GOT3 (cell line): ENCODE measurements around the gene RAD9B.
A peak's percentile ranks its signal among the peaks of the same experiment; 100 is the strongest.
"Not testable (repeated sequence)": the region's sequence is repeated elsewhere in the genome, so short reads cannot be mapped to it uniquely, and the experiment has no call there.

Experiments used
- DNase-seq: peaks from one replicate; lab custom pipeline; 2025; ENCODE audit warnings: mixed read lengths; lab: John Stamatoyannopoulos, UW

RAD9B gene

DNA sequence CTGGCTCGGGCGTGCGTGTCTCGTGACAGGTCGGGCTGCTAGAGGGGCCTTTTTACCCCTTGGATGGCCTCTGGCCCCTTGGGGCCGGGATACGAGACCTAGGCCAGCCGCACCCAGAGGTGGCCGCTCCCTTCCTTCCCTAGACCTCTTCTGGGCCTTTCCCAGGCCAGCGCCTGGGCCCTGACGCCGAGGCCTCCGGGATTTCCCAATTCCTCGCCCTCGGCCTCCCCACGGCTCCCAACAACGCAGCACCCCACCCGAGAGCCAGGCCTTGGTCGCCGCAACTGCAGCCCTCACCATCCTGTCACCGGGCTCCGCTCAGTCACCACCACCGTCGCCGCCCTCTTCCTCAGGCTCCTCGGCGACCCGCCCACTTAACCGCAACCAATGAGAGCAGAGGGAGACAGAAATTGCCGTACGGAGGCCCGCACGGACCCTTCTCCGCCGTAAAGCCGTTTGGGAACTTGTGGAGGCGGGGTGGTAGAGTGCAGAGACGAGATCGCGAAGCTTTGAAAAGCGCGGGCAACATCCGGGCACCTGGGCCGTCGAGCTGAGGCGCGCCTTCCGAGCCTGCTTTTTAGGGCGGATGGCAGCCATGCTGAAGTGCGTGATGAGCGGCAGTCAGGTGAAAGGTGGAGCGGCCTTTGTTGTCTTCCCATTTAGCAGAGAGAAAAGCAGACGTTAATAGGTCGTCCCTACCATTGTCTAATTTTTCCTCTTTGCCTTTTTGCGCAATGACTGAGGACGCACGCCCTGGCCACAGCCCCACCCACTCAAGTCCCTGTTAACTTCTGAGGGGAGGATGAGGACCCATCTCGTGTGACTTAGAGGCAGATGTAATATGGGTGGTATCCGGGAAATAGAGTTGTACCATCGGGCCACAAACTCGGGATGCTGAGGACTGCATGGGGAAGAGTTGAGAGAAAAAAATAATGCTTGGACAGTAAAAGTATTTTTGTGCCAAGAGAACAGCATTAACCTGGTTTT lies at the start of gene RAD9B, which contains the start of gene VPS29:
Gene RAD9B (plus strand): TSS at position 580 of the 987 bp plus-strand sequence. CDS start 7 bp downstream, at position 587.
Gene VPS29 (minus strand): TSS at position 360 of the 987 bp plus-strand sequence. CDS start 60 bp downstream, at position 300.
- peak; percentile 80 for DNase-seq

DNA sequence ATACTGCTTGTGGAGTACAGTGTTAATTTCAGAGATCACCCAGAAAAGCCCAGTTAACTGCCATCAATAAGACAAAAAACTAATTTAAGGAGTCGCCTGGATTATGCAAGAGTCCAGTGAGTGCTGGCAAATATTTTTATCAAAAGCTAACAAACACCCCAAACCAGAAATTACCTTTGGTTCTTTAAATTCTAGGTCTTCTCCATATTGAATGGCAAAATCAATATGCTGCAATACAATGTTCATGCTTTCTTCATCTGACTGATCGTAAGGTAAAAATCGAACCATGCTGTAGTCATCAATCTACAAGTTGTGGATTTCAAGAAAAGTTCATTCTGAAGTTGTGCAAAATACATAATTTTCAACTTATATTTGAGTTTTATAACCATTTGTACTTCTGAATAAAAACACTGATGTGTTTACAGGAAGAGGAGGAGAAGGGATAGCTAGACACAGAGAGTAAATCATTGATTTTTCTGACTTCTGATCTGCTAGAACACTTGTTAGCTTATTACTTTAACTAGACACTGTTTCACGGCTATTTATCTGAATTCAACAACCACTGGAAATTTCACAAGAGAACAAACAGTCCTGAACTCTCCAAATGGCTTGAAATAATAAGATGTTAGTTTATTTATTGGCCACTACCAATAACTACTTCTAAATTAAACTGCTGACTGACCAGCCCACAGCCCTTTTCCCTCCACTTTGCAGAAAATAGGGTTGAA lies 48.4 kb upstream of the RAD9B start:
- no peak for DNase-seq

DNA sequence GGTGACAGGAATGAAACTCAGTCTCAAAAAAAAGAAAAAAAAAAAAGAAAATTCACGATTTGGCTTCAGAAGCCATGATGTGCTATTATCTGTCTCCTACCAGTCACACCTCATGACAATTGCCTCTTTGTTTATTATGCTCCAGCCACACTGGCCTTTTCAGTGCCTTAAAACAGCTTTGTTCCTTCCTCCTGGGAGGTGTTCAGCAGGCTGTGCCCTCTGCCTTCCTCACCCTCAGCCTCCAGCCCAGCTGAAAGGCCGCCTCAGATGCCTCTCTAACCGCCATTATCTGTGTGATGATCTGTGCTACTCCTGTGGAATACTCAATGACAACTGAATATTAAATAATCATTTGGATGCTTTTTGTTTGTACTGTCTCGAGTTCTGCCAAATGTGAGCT lies 43.4 kb upstream of the RAD9B start:
- no peak for DNase-seq

DNA sequence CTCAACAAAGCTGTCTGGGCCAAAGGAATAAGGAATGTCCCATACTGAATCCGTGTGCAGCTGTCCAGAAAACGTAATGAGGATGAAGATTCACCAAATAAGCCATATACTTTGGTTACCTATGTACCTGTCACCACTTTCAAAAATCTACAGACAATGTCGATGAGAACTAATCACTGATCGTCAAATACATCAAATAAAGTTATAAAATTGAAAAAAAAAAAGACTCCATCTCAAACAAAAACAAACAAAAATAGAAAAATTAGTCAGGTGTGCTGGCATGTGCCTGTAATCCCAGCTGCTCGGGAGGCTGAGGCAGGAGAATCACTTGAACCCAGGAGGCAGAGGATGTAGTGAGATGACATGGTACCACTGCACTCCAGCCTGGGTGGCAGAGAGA lies 40.9 kb upstream of the RAD9B start:
- not testable (repeated sequence) for DNase-seq

DNA sequence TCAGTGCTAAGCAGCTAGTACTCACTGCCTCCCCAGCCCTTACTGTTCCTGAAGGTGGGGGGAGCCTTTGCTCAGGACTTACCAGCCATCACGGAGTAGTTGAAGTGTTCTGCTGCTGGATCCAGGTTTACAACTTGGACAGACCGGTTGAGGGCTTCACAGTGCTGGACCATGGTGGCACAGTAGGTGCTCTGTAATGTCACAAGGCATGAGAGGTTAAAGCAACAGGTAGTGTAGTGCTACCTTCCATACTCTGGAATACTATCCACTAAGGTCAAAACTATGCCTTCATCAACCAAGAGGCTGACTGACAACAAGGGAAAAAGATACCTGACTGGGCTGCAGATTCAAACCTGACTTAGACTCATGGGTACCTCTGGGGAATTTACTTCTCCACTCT lies 37.1 kb upstream of the RAD9B start:
- DNase-seq = no peak

DNA sequence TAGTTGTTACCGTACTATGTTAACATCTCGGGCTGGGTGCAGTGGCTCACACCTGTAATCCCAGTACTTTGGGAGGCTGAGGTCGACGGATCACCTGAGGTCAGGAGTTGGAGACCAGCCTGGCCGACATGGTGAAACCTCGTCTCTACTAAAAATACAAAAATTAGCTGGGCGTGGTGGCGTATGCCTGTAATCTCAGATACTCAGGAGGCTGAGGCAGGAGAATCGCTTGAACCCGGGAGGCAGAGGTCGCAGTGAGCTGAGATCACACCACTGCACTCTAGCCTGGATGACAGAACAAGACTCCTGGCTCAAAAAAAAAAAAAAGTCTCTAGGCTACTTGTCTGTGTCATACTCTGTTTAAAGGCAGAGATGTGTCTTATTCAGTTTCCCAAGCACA lies 36.4 kb upstream of the RAD9B start:
- DNase-seq = not testable (repeated sequence)

DNA sequence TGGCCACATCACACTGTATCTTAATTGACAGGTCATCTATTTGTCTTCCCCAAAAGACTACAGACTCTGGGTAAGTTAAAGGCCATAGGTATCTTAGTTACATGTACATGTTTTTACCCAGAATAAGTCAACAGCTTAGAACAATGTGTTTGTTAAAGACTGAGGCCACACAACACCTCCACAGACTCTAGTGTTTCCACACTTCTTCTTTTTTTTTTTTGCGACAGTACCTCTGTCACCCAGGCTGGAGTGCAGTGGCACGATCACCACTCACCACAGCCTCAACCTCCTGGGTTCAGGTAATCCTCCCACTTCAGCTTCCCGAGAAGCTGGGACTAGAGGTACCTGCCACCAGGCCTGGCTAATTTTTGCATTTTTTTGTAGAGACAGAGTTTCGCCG lies 35.3 kb upstream of the RAD9B start:
- DNase-seq = no peak

DNA sequence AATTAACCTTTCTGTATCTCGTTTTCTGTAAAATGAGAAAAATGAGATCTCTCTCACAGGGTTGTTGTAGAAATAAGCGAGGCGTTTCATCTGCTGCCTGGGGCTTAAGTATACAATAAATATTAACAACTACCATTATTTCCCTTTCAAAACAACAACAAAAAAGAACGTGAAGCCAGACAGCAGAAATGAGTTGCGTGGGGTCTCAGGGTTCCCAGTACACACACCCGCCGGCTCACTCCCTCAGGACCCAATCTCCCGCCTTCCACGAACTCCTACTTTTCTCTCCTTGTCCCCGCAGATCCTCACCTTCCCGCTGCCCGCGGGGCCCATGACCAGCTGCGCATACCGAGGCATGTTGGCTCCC lies 34.3 kb upstream of the RAD9B start:
- no peak for DNase-seq

DNA sequence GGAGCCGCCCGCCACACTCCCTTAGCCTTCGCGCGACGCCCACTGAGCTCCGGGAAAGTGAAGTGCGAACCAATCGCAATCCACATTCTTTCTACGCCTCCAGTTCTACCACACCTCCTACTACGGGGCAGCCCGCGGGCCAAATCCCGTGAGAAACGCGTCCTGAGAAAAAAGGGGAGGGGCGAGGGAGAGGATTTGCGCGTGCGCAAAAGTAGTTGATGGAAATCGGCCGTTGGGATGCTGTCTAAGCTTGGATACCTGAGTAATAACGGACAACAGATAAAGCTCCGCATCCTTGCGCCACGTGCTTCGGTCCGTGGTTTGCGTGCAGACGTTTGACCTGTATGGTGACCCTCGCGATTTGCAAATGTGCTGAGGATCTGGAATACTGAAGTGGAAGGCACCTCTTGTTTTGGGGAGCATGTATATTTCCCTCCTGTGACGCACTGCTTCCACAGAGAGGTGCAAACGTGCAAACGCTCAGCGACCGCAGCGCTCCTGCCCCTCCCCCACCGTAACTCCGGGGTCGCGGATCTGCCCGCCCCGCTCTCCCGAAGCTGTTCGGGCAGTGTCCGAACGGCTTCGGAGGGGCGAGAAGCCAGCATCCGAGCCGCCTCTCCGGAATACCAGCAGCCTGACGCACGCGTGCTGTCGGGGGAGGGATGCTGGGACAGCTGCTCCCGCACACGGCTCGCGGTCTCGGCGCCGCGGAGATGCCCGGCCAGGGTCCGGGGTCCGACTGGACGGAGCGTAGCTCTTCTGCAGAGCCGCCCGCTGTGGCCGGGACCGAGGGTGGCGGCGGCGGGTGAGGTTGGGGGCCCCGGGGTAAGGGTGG lies 33.7 kb upstream of the RAD9B start, which contains the start of the genes FAM216A and GPN3:
Gene FAM216A (plus strand): TSS at position 632 of the 835 bp plus-strand sequence. CDS start 31 bp downstream, at position 663.
Gene GPN3 (minus strand): TSS at position 44 of the 835 bp plus-strand sequence. CDS start 54 bp downstream, outside the sequence.
- DNase-seq = peak; percentile 79

DNA sequence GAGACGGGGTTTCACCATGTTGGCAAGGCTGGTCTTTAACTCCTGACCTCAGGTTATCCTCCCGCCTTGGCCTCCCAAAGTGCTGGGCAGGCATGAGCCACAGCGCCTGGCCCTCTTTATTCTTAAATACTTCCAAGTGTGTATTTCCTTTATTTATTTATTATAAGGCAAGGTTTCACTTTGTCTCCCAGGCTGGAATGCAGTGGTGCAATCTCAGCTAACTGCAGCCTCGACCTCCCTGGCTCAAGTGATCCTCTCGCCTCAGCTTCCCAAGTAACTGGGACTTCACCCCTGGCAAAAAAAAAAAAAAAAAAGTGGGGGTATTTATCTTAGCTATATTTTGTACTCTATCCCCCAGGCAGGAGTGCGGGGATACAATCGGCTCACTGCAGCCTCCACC lies 26.7 kb upstream of the RAD9B start:
- no peak for DNase-seq

DNA sequence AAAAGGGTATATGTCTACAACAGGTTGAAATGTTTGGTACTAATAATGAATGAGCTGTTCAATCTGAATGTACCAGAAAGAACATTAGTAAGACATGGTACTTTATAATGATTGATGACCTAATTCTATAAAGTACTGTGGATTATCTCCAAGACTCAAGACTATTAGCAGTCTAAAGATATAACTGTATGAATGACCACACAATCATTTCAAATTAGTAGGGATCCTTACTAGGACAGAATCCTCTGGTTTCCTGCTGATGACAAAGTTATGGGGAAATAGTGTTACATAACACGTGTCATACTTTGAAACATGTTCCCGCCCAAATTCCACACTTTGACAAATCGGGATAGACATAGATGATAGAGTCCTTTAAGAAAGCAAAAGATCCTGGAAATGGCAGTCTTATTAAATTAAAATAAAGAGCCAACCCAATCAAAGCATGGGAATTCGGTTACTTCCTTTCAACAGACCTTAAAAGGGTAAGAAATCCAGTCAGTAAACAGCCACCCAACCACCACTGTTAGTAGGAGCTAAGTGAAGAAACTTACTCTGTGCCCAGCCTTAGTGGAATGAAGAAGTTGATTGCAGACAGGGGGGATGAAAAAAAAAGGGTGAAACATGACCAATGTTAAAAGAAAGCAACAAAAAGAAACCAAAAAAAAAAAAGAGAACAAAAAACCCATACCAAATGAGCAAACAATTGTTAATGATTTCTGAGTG lies 3.0 kb upstream of the RAD9B start:
- no peak for DNase-seq

DNA sequence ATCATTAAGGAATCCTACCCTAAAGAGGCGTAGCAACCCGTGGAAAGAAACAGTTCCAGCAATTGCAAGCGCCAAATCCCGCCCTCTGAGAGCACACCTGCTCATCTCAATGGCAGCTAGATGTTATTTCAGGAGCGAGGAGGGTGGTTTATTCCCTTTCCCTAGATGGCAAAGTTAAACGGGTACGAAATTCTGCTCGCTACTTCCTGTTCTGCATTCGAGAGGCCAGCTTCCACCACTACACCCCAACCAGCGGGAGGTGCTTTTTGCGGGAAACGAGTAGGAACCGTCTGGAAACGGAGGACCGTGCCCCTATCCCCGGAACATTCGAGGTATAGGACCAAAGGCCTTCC lies 756 bp upstream of the RAD9B start:
- no peak for DNase-seq

DNA sequence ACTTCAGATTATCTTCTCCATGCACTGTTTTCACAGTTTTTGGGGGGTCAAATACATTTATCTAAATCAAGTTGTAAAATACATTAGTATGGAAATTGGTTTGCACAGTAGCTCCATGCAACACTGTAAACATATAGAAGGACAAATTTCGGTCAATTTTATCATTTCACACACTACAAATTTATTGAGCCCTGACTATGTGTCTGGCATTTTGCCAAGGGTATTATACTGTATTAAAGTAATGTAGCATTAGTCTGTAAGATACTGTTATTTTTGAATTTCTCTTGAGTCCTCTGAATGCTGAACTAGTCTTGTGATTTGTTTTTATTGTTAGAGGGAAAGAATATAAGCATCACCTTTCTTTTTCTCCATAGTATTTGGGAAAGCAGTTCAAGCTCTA lies 1.3 kb downstream of the RAD9B start:
- DNase-seq = no peak

DNA sequence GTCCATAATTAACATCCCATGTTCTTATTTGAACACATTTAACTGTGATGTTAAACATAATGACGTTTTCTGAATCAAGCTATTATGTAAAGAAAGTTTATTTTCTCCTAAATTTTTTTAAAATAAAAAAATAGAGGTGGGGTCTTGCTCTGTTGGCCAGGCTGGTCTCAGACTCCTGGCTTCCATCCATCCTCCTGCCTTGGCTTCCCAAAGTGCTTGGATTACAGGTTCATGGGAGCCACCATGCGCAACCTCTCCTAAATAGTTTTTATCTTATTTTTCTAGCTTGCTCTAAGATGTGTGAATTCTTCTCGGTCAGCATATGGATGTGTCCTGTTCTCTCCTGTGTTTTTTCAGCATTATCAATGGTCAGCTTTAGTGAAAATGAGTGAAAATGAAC lies 3.2 kb downstream of the RAD9B start:
- no peak for DNase-seq

DNA sequence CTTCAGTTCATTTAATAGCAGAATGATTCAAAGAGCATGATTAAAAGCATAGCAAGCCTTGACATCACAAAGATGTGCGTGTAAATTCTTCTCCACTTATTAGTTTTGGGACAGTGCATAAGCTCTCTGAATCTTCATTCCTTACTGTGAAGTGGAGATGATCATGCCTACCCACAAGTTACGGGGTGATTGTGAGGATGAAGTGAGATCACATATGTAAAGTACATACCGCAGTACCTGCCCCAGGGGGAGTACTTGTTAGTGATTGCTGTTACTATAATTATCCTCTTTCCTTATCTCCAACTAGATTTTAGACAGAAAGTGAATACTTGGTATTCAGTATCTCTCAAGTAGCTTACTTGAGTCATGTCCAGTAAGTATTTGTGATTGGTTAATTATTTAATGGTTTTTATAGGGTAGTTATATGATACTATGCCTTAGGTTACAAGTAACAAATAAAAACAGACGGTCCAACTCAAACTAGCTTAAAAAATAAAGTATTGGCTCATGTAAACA lies 6.0 kb downstream of the RAD9B start:
- DNase-seq = no peak

DNA sequence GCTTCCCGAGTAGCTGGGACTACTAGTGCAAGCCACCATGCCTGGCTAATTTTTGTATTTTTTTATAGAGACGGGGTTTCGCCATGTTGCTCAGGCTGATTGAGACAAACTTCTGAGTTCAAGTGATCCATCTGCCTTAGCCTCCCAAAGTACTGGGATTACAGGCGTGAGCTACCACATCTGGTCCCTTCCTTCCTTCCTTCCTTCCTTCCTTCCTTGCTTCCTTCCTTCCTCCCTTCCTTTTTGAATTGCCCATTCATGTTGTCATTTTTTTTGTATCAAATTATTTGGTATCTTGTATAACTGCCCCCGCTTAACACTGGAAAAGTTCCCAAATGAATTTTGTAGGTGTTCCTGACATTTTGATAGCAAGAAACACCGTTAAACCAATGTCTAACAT lies 11.7 kb downstream of the RAD9B start:
- DNase-seq = no peak

DNA sequence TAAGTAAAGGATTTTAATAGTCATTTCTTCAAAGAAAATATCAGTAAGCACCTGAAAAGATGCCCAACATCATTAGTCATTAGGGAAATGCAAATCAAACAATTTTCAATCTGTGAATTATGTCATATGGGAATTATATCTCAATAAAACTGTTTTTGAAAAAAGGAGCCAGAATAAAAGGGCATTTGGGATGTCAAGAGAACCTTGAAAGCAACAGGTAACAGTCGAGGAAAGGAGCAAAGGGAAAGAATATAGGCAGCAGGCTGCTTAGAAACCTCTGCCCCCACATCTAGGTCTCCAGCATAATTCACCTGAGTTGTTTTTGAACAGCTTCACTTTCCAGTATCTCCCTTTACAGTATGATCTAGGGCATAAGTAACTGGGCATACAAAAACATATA lies 12.2 kb downstream of the RAD9B start:
- no peak for DNase-seq

DNA sequence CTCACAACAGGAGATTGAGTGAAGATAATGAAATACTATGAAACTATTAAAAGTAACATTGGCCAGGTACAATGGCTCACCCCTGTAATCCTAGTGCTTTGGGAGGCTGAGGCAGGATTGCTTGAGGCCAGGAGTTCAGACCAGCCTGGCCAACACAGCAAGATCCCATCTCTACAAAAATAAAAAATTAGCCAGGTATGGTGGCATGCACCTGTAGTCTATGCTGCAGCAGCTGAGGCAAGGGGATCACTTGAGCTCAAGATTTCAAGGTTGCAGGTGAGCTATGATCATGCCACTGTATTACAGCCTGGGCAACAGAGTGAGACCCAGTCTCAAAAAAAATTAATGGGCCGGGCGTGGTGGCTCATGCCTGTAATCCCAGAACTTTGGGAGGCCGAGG lies 14.9 kb downstream of the RAD9B start:
- DNase-seq = no peak

DNA sequence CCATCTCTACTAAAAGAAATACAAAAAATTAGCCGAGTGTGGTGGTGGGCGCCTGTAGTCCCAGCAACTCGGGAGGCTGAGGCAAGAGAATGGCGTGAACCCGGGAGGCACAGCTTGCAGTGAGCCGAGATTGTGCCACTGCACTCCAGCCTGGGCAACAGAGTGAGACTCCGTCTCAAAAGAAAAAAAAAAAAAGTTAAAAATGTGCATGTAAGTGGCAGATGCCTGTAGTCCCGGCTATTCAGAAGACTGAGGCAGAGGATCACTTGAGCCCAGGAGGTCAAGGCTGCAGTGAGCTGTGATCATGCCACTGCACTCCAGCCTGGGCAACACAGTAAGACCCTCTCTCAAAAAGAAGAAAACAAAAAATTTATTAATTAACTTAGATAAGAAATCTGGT lies 15.9 kb downstream of the RAD9B start:
- DNase-seq = not testable (repeated sequence)

DNA sequence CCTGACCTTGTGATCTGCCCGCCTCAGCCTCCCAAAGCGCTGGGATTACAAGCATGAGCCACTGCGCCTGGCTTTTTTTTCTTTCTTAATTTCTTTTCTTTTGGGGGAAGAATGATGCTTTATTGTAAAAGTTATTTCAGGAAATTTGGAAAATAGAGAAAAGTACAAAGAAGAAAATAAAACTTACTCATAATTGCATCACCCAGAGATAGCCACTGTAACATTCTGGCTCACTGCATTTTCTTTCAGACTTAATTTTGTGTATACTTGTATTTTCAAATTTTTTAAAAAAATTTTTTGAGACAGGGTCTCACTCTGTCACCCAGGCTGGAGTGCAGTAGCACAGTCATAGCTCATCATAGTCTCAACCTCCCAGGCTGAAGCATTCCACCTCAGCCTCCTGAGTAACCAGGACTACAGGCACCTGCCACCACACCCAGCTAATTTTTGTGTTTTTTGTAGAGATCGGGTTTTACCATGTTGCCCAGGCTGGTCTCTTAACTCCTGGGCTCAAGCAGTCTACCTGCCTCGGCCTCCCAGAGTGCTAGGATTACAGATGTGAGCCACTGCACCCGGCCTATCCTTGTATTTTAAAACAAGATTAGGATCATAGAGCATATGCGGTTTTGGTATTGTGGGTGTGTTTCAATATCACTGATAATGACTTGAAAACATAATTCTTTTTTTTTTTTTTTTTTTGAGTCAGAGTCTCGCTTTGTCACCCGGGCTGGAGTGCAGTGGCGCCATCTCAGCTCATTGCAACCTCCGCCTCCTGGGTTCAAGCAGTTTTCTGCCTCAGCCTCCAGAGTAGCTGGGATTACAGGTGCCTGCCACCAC lies 19.0 kb downstream of the RAD9B start:
- DNase-seq = not testable (repeated sequence)
